DOHH2 (cell line): ENCODE measurements around the gene ATE1.

ENCODE experiments used
- EZH2phosphoT487 ChIP-seq: fragments of 200-600 bp; sonication (generic); IDR thresholded peaks from 2 replicates; pipeline ENCODE4 v1.6.1; 2017; ENCODE audit warnings: borderline replicate concordance, mild to moderate bottlenecking, antibody characterized with exemption, low read length, moderate library complexity, mixed read lengths
- TF ChIP-seq, protein P1 (sequence below): fragments of 200-600 bp; sonication (generic); IDR thresholded peaks from one replicate; pipeline ENCODE4 v1.5.1; 2014; ENCODE audit warnings: antibody characterized with exemption, mild to moderate bottlenecking, low read depth, low read length; ENCODE audit not compliant: poor library complexity, severe bottlenecking

DNA sequence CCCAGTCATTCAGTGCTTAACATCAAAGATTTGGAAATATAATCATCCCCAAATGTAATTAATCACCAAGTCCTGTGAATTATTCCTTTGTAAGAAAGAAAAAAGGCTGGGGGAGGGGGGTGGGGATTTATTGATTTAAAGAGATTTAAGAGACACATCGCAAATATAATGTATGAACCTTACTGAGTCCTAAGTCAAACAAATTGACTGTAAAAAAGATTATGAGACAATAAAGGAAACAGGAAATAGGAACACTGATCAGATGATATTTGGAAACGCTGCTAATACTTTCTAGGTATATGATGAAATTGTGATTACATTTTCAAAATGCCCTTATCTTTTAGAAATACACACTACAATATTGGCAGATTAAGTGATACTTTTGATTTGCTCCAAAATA lies 92.5 kb downstream of the ATE1 start:
- TF ChIP-seq, protein P1, sequence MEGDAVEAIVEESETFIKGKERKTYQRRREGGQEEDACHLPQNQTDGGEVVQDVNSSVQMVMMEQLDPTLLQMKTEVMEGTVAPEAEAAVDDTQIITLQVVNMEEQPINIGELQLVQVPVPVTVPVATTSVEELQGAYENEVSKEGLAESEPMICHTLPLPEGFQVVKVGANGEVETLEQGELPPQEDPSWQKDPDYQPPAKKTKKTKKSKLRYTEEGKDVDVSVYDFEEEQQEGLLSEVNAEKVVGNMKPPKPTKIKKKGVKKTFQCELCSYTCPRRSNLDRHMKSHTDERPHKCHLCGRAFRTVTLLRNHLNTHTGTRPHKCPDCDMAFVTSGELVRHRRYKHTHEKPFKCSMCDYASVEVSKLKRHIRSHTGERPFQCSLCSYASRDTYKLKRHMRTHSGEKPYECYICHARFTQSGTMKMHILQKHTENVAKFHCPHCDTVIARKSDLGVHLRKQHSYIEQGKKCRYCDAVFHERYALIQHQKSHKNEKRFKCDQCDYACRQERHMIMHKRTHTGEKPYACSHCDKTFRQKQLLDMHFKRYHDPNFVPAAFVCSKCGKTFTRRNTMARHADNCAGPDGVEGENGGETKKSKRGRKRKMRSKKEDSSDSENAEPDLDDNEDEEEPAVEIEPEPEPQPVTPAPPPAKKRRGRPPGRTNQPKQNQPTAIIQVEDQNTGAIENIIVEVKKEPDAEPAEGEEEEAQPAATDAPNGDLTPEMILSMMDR = no peak
- TF ChIP-seq EZH2phosphoT487 = no peak
